Hepatocyte (in vitro differentiated cells): ENCODE measurements around the gene MINAR2.

Experiments
- CTCF ChIP-seq: fragments of 200-600 bp; sonication (generic); IDR thresholded peaks from 2 replicates; pipeline ENCODE4 v1.5.1; 2016; ENCODE audit warnings: antibody characterized with exemption, mild to moderate bottlenecking; ENCODE audit not compliant: poor library complexity
- EZH2 ChIP-seq: fragments of 200-600 bp; sonication (generic); IDR thresholded peaks from 2 replicates; pipeline ENCODE4 v1.6.1; 2016; ENCODE audit warnings: antibody characterized with exemption, mild to moderate bottlenecking, borderline replicate concordance

- no peak for TF ChIP-seq EZH2
- no peak for TF ChIP-seq CTCF
Observed at GRCh38 chr5:129803403-129803802, 55.5 kb downstream of the MINAR2 start.
